ENCODE results near the gene DNAI1.

Gene DNAI1

DNA sequence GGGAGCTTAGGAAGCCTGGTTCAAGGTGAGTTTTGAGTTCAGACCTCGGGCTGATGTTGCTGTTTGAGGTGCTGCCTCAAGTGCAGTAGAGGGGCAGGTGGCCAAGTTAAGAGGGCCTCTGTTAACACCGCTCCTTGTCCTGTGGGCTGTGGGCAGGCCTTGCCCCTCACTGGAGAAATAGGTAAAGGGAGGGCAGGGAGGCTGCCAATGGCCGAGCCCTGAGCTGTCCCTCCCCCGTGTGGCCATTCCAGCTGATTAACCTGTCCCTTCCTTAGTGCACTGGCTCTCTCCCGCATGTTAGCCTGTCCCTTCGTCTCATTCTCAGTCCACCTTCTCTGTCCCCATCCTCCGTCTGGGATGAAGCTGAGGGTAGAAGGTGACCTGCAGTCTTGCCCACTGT is 109.5 kb downstream of the DNAI1 start:
- H3K79me2 ChIP-seq (ENCODE audit: control insufficient read depth, insufficient read depth, low read length, unreplicated experiment), result no peaks in the 10 kb centered on the region
- H3K4me1 ChIP-seq (ENCODE audit: control insufficient read depth, insufficient read depth, low read length, unreplicated experiment), result no peaks in the 10 kb centered on the region
- no peak overlapping the region for H3K27ac ChIP-seq (ENCODE audit: low read depth, low read length)
- H3K27me3 ChIP-seq (ENCODE audit: insufficient read depth, low read length), result peaks cover 21% of the 10 kb centered on the region
- no peak overlapping the region for H2AFZ ChIP-seq (ENCODE audit: low read length, unreplicated experiment)
- H3K36me3 ChIP-seq (ENCODE audit: insufficient read depth, low read length), result no peaks in the 10 kb centered on the region
- H3K4me3 ChIP-seq (ENCODE audit: low read depth, low read length), result no peak overlapping the region

DNA sequence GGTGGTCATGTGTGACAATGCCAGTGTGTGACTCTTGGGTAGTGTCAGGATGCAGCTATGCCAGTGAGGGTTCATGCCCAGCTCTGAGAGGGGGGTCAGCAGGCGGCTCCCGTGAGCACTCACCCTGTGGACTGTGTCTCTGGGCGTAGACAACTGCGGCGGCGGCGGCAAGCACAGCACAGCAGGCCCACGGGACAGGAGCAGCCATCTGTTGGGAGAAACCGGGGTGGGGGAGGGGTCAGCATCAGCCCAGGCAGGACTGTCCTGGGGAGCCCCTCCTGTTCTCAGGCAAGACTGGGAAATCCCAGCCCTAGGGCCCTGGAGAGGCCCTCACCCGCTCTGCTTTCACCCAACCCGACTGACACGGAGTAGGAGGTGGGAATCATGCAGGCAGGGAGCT is 110.2 kb downstream of the DNAI1 start:
- Histone ChIP-seq H2AFZ (ENCODE audit: low read length, unreplicated experiment) (no peak overlapping the region), H3K4me1 (ENCODE audit: control insufficient read depth, insufficient read depth, low read length, unreplicated experiment) (no peaks in the 10 kb centered on the region), H3K27ac (ENCODE audit: low read depth, low read length) (no peak overlapping the region)

DNA sequence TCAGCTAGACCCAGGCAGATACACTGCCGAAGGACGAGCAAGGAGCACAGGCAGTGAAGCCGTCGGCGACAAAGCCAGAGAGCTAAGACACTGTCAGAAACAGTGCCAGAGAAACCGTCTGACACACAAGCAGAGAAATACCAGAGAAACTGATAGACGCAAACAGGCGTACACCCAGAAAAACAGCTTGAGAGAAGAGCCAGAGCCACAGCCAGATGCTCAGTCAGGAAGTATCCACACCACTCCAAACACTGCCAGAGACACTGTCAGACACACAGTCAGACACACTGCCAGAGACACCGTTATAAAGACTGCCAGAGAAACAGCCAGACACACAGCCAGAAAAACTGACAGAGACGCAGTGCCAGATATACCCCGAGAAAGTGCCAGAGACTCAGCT is 111.8 kb downstream of the DNAI1 start:
- no peaks in the 10 kb centered on the region for H3K4me1 ChIP-seq (ENCODE audit: control insufficient read depth, insufficient read depth, low read length, unreplicated experiment)
- no peaks in the 10 kb centered on the region for H3K36me3 ChIP-seq (ENCODE audit: insufficient read depth, low read length)
- H3K79me2 ChIP-seq (ENCODE audit: control insufficient read depth, insufficient read depth, low read length, unreplicated experiment), result no peaks in the 10 kb centered on the region
- H3K27me3 ChIP-seq (ENCODE audit: insufficient read depth, low read length), result peaks cover 24% of the 10 kb centered on the region
- no peak overlapping the region for H3K27ac ChIP-seq (ENCODE audit: low read depth, low read length)
- H2AFZ ChIP-seq (ENCODE audit: low read length, unreplicated experiment), result no peak overlapping the region
- no peak overlapping the region for H3K4me3 ChIP-seq (ENCODE audit: low read depth, low read length)

More for the DNA sequence above, 110.2 kb downstream of the DNAI1 start:
- Histone ChIP-seq H3K27me3 (ENCODE audit: insufficient read depth, low read length) (peaks cover 21% of the 10 kb centered on the region), H3K4me3 (ENCODE audit: low read depth, low read length) (no peak overlapping the region), H3K79me2 (ENCODE audit: control insufficient read depth, insufficient read depth, low read length, unreplicated experiment) (no peaks in the 10 kb centered on the region), H3K36me3 (ENCODE audit: insufficient read depth, low read length) (no peaks in the 10 kb centered on the region)
